HEK293T (cell line): ENCODE measurements around the gene SOX15.

Experiments used
- BHLHE40 ChIP-seq: fragments of 450-650 bp; IDR thresholded peaks from 2 replicates; pipeline ENCODE4 v1.6.1; 2016; ENCODE audit warnings: mild to moderate bottlenecking, moderate library complexity, borderline replicate concordance
- ELF4 ChIP-seq: fragments of 450-650 bp; IDR thresholded peaks from 2 replicates; pipeline ENCODE4 v1.6.1; 2017; ENCODE audit warnings: antibody characterized with exemption
- FOXA1 ChIP-seq: fragments of 450-650 bp; IDR thresholded peaks from 2 replicates; pipeline ENCODE4 v1.6.1; 2016; ENCODE audit warnings: mild to moderate bottlenecking
- FOXK2 ChIP-seq: fragments of 450-650 bp; IDR thresholded peaks from 2 replicates; pipeline ENCODE4 v1.6.1; 2016; ENCODE audit warnings: mild to moderate bottlenecking
- FOXM1 ChIP-seq: fragments of 450-650 bp; IDR thresholded peaks from 2 replicates; pipeline ENCODE4 v1.6.1; 2017; ENCODE audit warnings: mild to moderate bottlenecking, borderline replicate concordance
- SP1 ChIP-seq: fragments of 450-650 bp; IDR thresholded peaks from 2 replicates; pipeline ENCODE4 v1.6.1; 2017

DNA sequence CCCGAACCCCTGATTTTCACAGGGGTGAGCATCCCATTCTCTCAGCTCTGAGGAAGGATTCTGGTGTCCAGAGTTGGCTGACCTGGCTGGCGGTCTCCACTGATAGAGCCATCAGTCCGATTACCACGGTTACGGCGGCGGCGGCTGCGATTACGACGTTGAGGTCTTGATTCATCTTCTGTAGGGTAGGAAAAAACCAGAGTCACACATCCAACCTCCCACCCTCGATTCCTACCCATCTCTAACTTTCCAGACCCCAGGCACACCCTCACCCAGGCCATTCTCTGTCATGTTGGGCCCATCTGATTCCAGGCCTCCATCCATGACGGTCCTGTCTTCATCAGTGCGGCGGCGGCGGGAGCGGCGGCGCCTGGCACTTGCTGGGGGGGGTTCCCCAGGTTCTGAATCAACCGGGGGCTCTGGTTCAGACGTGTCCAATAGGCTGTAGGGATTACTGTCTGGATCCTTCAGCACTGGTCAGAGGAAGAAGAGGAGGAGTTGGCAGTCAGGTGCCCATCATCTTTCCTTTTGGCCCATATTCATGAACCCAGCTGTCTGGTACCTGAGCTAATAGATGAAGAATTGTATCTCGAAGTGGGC, 2.6 kb upstream of the SOX15 start:
- no peak for TF ChIP-seq SP1
- no peak for TF ChIP-seq BHLHE40
- TF ChIP-seq FOXM1, result no peak
- no peak for TF ChIP-seq ELF4
- no peak for TF ChIP-seq FOXA1
- no peak for TF ChIP-seq FOXK2
